Parathyroid adenoma (tissue), 2 donors: Measurements from ENCODE around the gene PIGC.

Experiments used
- H2AFZ ChIP-seq: fragments of 300-600 bp; sonication (generic); one replicate; pipeline ENCODE4 v1.7.0; 2017; ENCODE audit warnings: antibody characterized with exemption, mild to moderate bottlenecking
- H3K27ac ChIP-seq: fragments of 300-600 bp; sonication (generic); one replicate; pipeline ENCODE4 v1.7.0; 2017
- H3K27me3 ChIP-seq: fragments of 300-600 bp; sonication (generic); one replicate; pipeline ENCODE4 v1.7.0; 2017; ENCODE audit warnings: low read length; ENCODE audit not compliant: control insufficient read depth, insufficient read depth
- H3K36me3 ChIP-seq: fragments of 300-600 bp; sonication (generic); one replicate; pipeline ENCODE4 v1.7.0; 2017; ENCODE audit warnings: low read length; ENCODE audit not compliant: control insufficient read depth, insufficient read depth
- H3K4me1 ChIP-seq: fragments of 300-600 bp; sonication (generic); one replicate; pipeline ENCODE4 v1.7.0; 2017; ENCODE audit warnings: control low read depth
- H3K4me2 ChIP-seq: fragments of 300-600 bp; sonication (generic); one replicate; pipeline ENCODE4 v1.7.0; 2017; ENCODE audit warnings: low read length
- H3K4me3 ChIP-seq: fragments of 300-600 bp; sonication (generic); one replicate; pipeline ENCODE4 v1.7.0; 2017; ENCODE audit warnings: low read depth, low read length
- H3K79me2 ChIP-seq: fragments of 300-600 bp; sonication (generic); one replicate; pipeline ENCODE4 v1.7.0; 2017; ENCODE audit warnings: control low read depth
- H3K9ac ChIP-seq: fragments of 300-600 bp; sonication (generic); one replicate; pipeline ENCODE4 v1.7.0; 2017; ENCODE audit warnings: mild to moderate bottlenecking
- H3K9me3 ChIP-seq: fragments of 300-600 bp; sonication (generic); one replicate; pipeline ENCODE4 v1.7.0; 2017; ENCODE audit warnings: low read length; ENCODE audit not compliant: control insufficient read depth
- CTCF ChIP-seq: fragments of 300-600 bp; sonication (generic); IDR thresholded peaks from one replicate; pipeline ENCODE4 v1.7.0; 2017; ENCODE audit warnings: antibody characterized with exemption, mild to moderate bottlenecking
- donor health status: primary hyperparathyroidism.

The PIGC gene

GRCh38 chr1:172449585-172450523 is 6.0 kb upstream of the PIGC start:
- Histone ChIP-seq H3K27ac (peak overlapping the region; percentile 62), H3K4me1 (peaks cover 14% of the 10 kb centered on the region), H2AFZ (peak overlapping the region; percentile 87), H3K9me3 (no peaks in the 10 kb centered on the region), H3K27me3 (no peaks in the 10 kb centered on the region), H3K36me3 (no peaks in the 10 kb centered on the region), H3K79me2 (peaks cover 1% of the 10 kb centered on the region), H3K9ac (no peak overlapping the region), H3K4me2 (no peak overlapping the region), H3K4me3 (no peak overlapping the region)
- TF ChIP-seq CTCF, result peak; percentile 91

GRCh38 chr1:172448995-172449584 is 5.2 kb upstream of the PIGC start:
- Histone ChIP-seq H3K4me2 (no peak overlapping the region), H3K79me2 (peaks cover 4% of the 10 kb centered on the region), H3K9me3 (no peaks in the 10 kb centered on the region), H3K9ac (no peak overlapping the region), H3K4me1 (peaks cover 16% of the 10 kb centered on the region), H3K27ac (no peak overlapping the region), H3K36me3 (no peaks in the 10 kb centered on the region), H3K4me3 (no peak overlapping the region), H3K27me3 (no peaks in the 10 kb centered on the region), H2AFZ (peak overlapping the region; percentile 87)
- no peak for TF ChIP-seq CTCF

- H3K9ac ChIP-seq, result no peak overlapping the region
- no peak overlapping the region for H3K4me3 ChIP-seq
- H2AFZ ChIP-seq, result no peak overlapping the region
- no peaks in the 10 kb centered on the region for H3K27me3 ChIP-seq
- H3K9me3 ChIP-seq, result no peaks in the 10 kb centered on the region
- H3K36me3 ChIP-seq, result no peaks in the 10 kb centered on the region
- H3K4me2 ChIP-seq, result no peak overlapping the region
- no peak for TF ChIP-seq CTCF
- no peak overlapping the region for H3K27ac ChIP-seq
- peaks cover 4% of the 10 kb centered on the region for H3K79me2 ChIP-seq
- H3K4me1 ChIP-seq, result peaks cover 17% of the 10 kb centered on the region
Observed at GRCh38 chr1:172447641-172448040, 3.8 kb upstream of the PIGC start.

- H3K27me3 ChIP-seq, result no peaks in the 10 kb centered on the region
- no peak overlapping the region for H3K27ac ChIP-seq
- H3K9me3 ChIP-seq, result no peaks in the 10 kb centered on the region
- no peak overlapping the region for H3K4me2 ChIP-seq
- no peak overlapping the region for H2AFZ ChIP-seq
- H3K4me3 ChIP-seq, result no peak overlapping the region
- peaks cover 17% of the 10 kb centered on the region for H3K4me1 ChIP-seq
- H3K9ac ChIP-seq, result no peak overlapping the region
- peaks cover 4% of the 10 kb centered on the region for H3K79me2 ChIP-seq
- no peak for TF ChIP-seq CTCF
- no peaks in the 10 kb centered on the region for H3K36me3 ChIP-seq
Observed at GRCh38 chr1:172446547-172446946, 2.7 kb upstream of the PIGC start.
